Panc1 (cell line): Measurements from ENCODE around the gene SLC19A1.

ENCODE experiments used
- POLR2AphosphoS5 ChIP-seq: IDR thresholded peaks from 2 replicates; pipeline ENCODE4 v1.6.1; 2012; ENCODE audit warnings: mild to moderate bottlenecking, low read depth, low read length, moderate library complexity
- TF ChIP-seq, protein P1 (sequence below): fragments of 450-650 bp; IDR thresholded peaks from 2 replicates; pipeline ENCODE4 v1.5.1; 2017; ENCODE audit warnings: mild to moderate bottlenecking

- TF ChIP-seq, protein P1, sequence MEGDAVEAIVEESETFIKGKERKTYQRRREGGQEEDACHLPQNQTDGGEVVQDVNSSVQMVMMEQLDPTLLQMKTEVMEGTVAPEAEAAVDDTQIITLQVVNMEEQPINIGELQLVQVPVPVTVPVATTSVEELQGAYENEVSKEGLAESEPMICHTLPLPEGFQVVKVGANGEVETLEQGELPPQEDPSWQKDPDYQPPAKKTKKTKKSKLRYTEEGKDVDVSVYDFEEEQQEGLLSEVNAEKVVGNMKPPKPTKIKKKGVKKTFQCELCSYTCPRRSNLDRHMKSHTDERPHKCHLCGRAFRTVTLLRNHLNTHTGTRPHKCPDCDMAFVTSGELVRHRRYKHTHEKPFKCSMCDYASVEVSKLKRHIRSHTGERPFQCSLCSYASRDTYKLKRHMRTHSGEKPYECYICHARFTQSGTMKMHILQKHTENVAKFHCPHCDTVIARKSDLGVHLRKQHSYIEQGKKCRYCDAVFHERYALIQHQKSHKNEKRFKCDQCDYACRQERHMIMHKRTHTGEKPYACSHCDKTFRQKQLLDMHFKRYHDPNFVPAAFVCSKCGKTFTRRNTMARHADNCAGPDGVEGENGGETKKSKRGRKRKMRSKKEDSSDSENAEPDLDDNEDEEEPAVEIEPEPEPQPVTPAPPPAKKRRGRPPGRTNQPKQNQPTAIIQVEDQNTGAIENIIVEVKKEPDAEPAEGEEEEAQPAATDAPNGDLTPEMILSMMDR: no peak
- peak; percentile 46; the same call in 1 of the 2 replicates for TF ChIP-seq POLR2AphosphoS5
Measured at GRCh38 chr21:45469273-45470086, 72.8 kb downstream of the SLC19A1 start.
